Stimulated activated CD8-positive, alpha-beta memory T cell treated with anti-CD3 and anti-CD28 coated beads, Interleukin-12 subunit alpha, Interleukin-12 subunit beta, amount 100 ng/mL, for 24 hours (primary cell): Measurements from ENCODE around the gene SYCE1L.

ENCODE experiments used
- DNase-seq: peaks from one replicate; pipeline ENCODE4 v3.0.0-alpha.2; 2020; ENCODE audit errors: extremely low read depth

The SYCE1L gene

GRCh38 chr16:77250400-77250799 is 51.2 kb downstream of the SYCE1L start:
- DNase-seq = no peak
